Liver (tissue), 9 donors: ENCODE results near the gene NUP160. TPM values are rescaled to one million over a fixed set of nuclear protein-coding genes. Genes with fewer than 3 reads are reported as not detected.

Source experiments
- DNase-seq: peaks from one replicate; pipeline ENCODE4 v3.0.0-alpha.2; 2017; ENCODE audit warnings: low spot score
- H3K27ac ChIP-seq, 2 donors: one replicate each; pipeline ENCODE4 v1.7.0; 2013; ENCODE audit warnings: inconsistent platforms in 2 of 2, low read length in 2 of 2, control low read depth in 1 of 2, low read depth in 1 of 2, mild to moderate bottlenecking in 1 of 2
- H3K27me3 ChIP-seq, 4 donors: one replicate each; pipeline versions ENCODE4 v1.6.1 to v1.7.0; 2013; ENCODE audit warnings: low read length in 3 of 4, inconsistent platforms in 1 of 4, mild to moderate bottlenecking in 1 of 4, moderate library complexity in 1 of 4; ENCODE audit not compliant: control insufficient read depth in 4 of 4, insufficient read depth in 4 of 4
- H3K36me3 ChIP-seq, 4 donors: one replicate each; pipeline versions ENCODE4 v1.6.1 to v1.7.0; 2013; ENCODE audit warnings: low read length in 3 of 4, mild to moderate bottlenecking in 3 of 4, low read depth in 1 of 4, moderate library complexity in 1 of 4; ENCODE audit not compliant: control insufficient read depth in 4 of 4, insufficient read depth in 3 of 4
- H3K4me1 ChIP-seq, 4 donors: one replicate each; pipeline versions ENCODE4 v1.6.1 to v1.7.0; 2013; ENCODE audit warnings: low read length in 3 of 4, mild to moderate bottlenecking in 3 of 4, moderate library complexity in 1 of 4; ENCODE audit not compliant: control insufficient read depth in 4 of 4, insufficient read depth in 4 of 4
- H3K4me3 ChIP-seq, 3 donors: one replicate each; pipeline versions ENCODE4 v1.6.1 to v1.7.0; 2013; ENCODE audit warnings: low read length in 3 of 3, control low read depth in 1 of 3, low read depth in 1 of 3, mild to moderate bottlenecking in 1 of 3
- H3K9ac ChIP-seq, 2 donors: one replicate each; pipeline ENCODE4 v1.7.0; 2013; ENCODE audit warnings: low read length in 2 of 2, mild to moderate bottlenecking in 2 of 2, moderate library complexity in 2 of 2, control low read depth in 1 of 2, low read depth in 1 of 2
- H3K9me3 ChIP-seq, 4 donors: one replicate each; pipeline versions ENCODE4 v1.6.1 to v1.7.0; 2013; ENCODE audit warnings: low read length in 3 of 4; ENCODE audit not compliant: control insufficient read depth in 4 of 4
- CTCF ChIP-seq: fragments of 150-350 bp; IDR thresholded peaks from 2 replicates; pipeline ENCODE4 v1.5.1; 2017; ENCODE audit warnings: improper control_type of control experiment, low read depth, low read length; ENCODE audit not compliant: missing input control
- EGR1 ChIP-seq, 2 donors: IDR thresholded peaks; 2 replicates each; pipeline ENCODE4 v1.6.1; 2016 to 2018; ENCODE audit warnings: antibody characterized with exemption in 2 of 2, low read depth in 2 of 2
- FOXA1 ChIP-seq: IDR thresholded peaks from 2 replicates; pipeline ENCODE4 v1.6.1; 2016; ENCODE audit warnings: antibody characterized with exemption
- FOXA2 ChIP-seq: IDR thresholded peaks from 2 replicates; pipeline ENCODE4 v1.6.1; 2016; ENCODE audit warnings: antibody characterized with exemption
- GABPA ChIP-seq, 2 donors: IDR thresholded peaks in 1 of 2; conservative IDR thresholded peaks in 1 of 2; 2 replicates each; pipeline ENCODE4 v1.6.1; 2016; ENCODE audit warnings: antibody characterized with exemption in 2 of 2, mild to moderate bottlenecking in 1 of 2, moderate library complexity in 1 of 2
- HNF4A ChIP-seq, 2 donors: conservative IDR thresholded peaks; 2 replicates each; pipeline ENCODE4 v1.6.1; 2016; ENCODE audit warnings: antibody characterized with exemption in 2 of 2, mild to moderate bottlenecking in 2 of 2
- HNF4G ChIP-seq: IDR thresholded peaks from 2 replicates; pipeline ENCODE4 v1.6.1; 2016; ENCODE audit warnings: antibody characterized with exemption
- JUND ChIP-seq, 2 donors: IDR thresholded peaks; 2 replicates each; pipeline ENCODE4 v1.6.1; 2016; ENCODE audit warnings: antibody characterized with exemption in 2 of 2
- MAX ChIP-seq: IDR thresholded peaks from 2 replicates; pipeline ENCODE4 v1.6.1; 2016; ENCODE audit warnings: antibody characterized with exemption
- NR2F2 ChIP-seq: IDR thresholded peaks from 2 replicates; pipeline ENCODE4 v1.6.1; 2016; ENCODE audit warnings: antibody characterized with exemption
- RAD21 ChIP-seq, 2 donors: IDR thresholded peaks; 2 replicates each; pipeline ENCODE4 v1.6.1; 2016; ENCODE audit warnings: antibody characterized with exemption in 2 of 2, mild to moderate bottlenecking in 2 of 2
- RXRA ChIP-seq, 2 donors: IDR thresholded peaks; 2 replicates each; pipeline ENCODE4 v1.6.1; 2017 to 2018; ENCODE audit warnings: antibody characterized with exemption in 2 of 2, mild to moderate bottlenecking in 1 of 2
- TAF1 ChIP-seq: conservative IDR thresholded peaks from 2 replicates; pipeline ENCODE4 v1.6.1; 2016; ENCODE audit warnings: antibody characterized with exemption, mild to moderate bottlenecking
- YY1 ChIP-seq: IDR thresholded peaks from 2 replicates; pipeline ENCODE4 v1.6.1; 2016; ENCODE audit warnings: antibody characterized with exemption, mild to moderate bottlenecking
- WGBS: extraction: QIAGEN DNeasy Blood & Tissue Kit; methylation state at CpG from one replicate; pipeline ENCODE4 v1.1.7; 2013; 5-methylcytosine and 5-hydroxymethylcytosine counted together
- polyA plus RNA-seq, 2 donors: library from polyadenylated mRNA; stranded (reverse) in 1 of 2; unstranded in 1 of 2; fragments of 200-250 nt in 1 of 2; fragments of >200 nt in 1 of 2; fragmentation: Nextera tagmentation in 1 of 2; extraction: Ambion mirVana in 1 of 2; gene quantifications; one replicate each; pipeline versions ENCODE4 v1.2.1 to v1.2.3, GENCODE V29; 2013 to 2015
- total RNA-seq, 2 donors: library from RNA; depleted of rRNA; stranded (reverse); fragments of >200 nt; gene quantifications; one replicate each; pipeline ENCODE4 v1.2.3, GENCODE V29; 2014
- TF ChIP-seq, protein P1 (sequence below): IDR thresholded peaks from 2 replicates; pipeline ENCODE4 v1.6.1; 2016; ENCODE audit warnings: antibody characterized with exemption
- TF ChIP-seq, protein P2 (sequence below): IDR thresholded peaks from 2 replicates; pipeline ENCODE4 v1.6.1; 2016; ENCODE audit warnings: antibody characterized with exemption, mild to moderate bottlenecking
- TF ChIP-seq, protein P3 (sequence below): IDR thresholded peaks from 2 replicates; pipeline ENCODE4 v1.6.1; 2016; ENCODE audit warnings: antibody characterized with exemption
- donor health status: healthy.
- donor health status: healthy.
- donor health status: healthy.
- donor health status: healthy.
- donor health status: healthy.

Gene NUP160
- total and polyA plus RNA-seq, 4 donors: 7.0 to 36.6 (median 17.5) TPM

DNA sequence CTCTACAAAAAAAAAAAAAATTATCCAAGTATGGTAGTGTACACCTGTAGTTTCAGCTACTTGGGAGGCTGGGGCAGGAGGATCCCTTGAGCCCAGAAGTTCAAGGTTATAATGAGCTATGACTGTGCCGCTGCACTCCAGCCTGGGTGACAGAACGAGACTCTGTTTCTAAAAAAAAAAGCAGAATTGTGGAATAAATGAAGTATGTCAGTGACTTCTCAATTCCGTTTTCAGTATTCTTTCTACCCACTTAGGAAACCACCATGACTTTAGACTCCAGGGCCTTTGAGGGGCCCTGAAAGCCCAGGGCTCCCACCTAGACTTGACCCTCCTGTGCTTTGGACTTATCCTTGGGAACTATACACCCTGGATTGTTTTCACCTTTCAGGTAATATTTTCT lies 6.5 kb upstream of the NUP160 start:
- H3K4me1 ChIP-seq: no peaks in the 10 kb centered on the region
- H3K36me3 ChIP-seq: no peaks in the 10 kb centered on the region
- TF ChIP-seq RAD21 (IDR thresholded peaks at IDR 0.05) (no peak), HNF4A (conservative IDR thresholded peaks at IDR 0.05) (no peak), EGR1 (IDR thresholded peaks at IDR 0.05; ENCODE audit: low read depth in 2 of 2) (no peak), FOXA1 (no peak), NR2F2 (no peak), TAF1 (no peak), JUND (IDR thresholded peaks at IDR 0.05) (no peak), FOXA2 (no peak), RXRA (IDR thresholded peaks at IDR 0.05) (no peak)
- TF ChIP-seq, protein P1, sequence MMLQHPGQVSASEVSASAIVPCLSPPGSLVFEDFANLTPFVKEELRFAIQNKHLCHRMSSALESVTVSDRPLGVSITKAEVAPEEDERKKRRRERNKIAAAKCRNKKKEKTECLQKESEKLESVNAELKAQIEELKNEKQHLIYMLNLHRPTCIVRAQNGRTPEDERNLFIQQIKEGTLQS: no peak
- TF ChIP-seq, protein P2, sequence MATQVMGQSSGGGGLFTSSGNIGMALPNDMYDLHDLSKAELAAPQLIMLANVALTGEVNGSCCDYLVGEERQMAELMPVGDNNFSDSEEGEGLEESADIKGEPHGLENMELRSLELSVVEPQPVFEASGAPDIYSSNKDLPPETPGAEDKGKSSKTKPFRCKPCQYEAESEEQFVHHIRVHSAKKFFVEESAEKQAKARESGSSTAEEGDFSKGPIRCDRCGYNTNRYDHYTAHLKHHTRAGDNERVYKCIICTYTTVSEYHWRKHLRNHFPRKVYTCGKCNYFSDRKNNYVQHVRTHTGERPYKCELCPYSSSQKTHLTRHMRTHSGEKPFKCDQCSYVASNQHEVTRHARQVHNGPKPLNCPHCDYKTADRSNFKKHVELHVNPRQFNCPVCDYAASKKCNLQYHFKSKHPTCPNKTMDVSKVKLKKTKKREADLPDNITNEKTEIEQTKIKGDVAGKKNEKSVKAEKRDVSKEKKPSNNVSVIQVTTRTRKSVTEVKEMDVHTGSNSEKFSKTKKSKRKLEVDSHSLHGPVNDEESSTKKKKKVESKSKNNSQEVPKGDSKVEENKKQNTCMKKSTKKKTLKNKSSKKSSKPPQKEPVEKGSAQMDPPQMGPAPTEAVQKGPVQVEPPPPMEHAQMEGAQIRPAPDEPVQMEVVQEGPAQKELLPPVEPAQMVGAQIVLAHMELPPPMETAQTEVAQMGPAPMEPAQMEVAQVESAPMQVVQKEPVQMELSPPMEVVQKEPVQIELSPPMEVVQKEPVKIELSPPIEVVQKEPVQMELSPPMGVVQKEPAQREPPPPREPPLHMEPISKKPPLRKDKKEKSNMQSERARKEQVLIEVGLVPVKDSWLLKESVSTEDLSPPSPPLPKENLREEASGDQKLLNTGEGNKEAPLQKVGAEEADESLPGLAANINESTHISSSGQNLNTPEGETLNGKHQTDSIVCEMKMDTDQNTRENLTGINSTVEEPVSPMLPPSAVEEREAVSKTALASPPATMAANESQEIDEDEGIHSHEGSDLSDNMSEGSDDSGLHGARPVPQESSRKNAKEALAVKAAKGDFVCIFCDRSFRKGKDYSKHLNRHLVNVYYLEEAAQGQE: no peak
- no peak for DNase-seq
- H3K27me3 ChIP-seq: no peaks in the 10 kb centered on the region
- no peak overlapping the region for H3K4me3 ChIP-seq
- 88% methylated on average over 3 of the region's 3 CpGs for WGBS
- no peaks in the 10 kb centered on the region for H3K9me3 ChIP-seq
- no peak overlapping the region for H3K27ac ChIP-seq
- no peak overlapping the region for H3K9ac ChIP-seq

DNA sequence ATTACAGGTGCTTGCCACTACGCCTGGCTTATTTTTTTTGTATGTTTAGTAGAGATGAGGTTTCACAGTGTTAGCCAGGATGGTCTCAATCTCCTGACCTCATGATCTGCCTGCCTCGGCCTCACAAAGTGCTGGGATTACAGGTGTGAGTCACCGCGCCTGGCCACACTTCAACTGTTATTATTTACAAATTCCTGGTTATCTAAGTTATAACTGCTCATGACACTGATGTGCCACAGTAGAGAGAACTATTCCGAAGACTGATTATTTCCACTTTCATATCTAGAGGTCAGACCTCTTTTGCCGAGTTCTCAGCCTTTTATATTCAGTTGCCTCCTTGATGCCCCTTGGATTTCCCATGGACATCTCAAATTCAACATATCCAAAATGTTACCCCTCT lies 3.9 kb upstream of the NUP160 start:
- no peak for DNase-seq
- 93% methylated on average over 6 of the region's 6 CpGs for WGBS
- Histone ChIP-seq H3K4me1 (peaks cover 0 to 13% (median 10%) of the 10 kb centered on the region in 4 donors), H3K9me3 (no peaks in the 10 kb centered on the region), H3K4me3 (no peak overlapping the region), H3K27ac (no peak overlapping the region), H3K36me3 (no peaks in the 10 kb centered on the region), H3K9ac (no peak overlapping the region), H3K27me3 (no peaks in the 10 kb centered on the region)
- TF ChIP-seq EGR1 (IDR thresholded peaks at IDR 0.05; ENCODE audit: low read depth in 2 of 2) (no peak), GABPA (IDR thresholded peaks at IDR 0.05 in 1 of 2, conservative IDR thresholded peaks at IDR 0.05 in 1 of 2) (no peak), CTCF (no peak), HNF4A (conservative IDR thresholded peaks at IDR 0.05) (no peak), TAF1 (no peak), FOXA2 (no peak), NR2F2 (no peak), HNF4G (no peak), FOXA1 (no peak), MAX (no peak), RAD21 (IDR thresholded peaks at IDR 0.05) (no peak), RXRA (IDR thresholded peaks at IDR 0.05) (no peak), YY1 (no peak)
- TF ChIP-seq, protein P1: no peak
- TF ChIP-seq, protein P3, sequence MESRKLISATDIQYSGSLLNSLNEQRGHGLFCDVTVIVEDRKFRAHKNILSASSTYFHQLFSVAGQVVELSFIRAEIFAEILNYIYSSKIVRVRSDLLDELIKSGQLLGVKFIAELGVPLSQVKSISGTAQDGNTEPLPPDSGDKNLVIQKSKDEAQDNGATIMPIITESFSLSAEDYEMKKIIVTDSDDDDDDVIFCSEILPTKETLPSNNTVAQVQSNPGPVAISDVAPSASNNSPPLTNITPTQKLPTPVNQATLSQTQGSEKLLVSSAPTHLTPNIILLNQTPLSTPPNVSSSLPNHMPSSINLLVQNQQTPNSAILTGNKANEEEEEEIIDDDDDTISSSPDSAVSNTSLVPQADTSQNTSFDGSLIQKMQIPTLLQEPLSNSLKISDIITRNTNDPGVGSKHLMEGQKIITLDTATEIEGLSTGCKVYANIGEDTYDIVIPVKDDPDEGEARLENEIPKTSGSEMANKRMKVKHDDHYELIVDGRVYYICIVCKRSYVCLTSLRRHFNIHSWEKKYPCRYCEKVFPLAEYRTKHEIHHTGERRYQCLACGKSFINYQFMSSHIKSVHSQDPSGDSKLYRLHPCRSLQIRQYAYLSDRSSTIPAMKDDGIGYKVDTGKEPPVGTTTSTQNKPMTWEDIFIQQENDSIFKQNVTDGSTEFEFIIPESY: no peak
- TF ChIP-seq, protein P2: no peak
